ENCODE data around the gene FCHSD1.

Gene FCHSD1

GRCh38 chr5:141598391-141599345 is 52.5 kb downstream of the FCHSD1 start:
- TF ChIP-seq, protein P1, sequence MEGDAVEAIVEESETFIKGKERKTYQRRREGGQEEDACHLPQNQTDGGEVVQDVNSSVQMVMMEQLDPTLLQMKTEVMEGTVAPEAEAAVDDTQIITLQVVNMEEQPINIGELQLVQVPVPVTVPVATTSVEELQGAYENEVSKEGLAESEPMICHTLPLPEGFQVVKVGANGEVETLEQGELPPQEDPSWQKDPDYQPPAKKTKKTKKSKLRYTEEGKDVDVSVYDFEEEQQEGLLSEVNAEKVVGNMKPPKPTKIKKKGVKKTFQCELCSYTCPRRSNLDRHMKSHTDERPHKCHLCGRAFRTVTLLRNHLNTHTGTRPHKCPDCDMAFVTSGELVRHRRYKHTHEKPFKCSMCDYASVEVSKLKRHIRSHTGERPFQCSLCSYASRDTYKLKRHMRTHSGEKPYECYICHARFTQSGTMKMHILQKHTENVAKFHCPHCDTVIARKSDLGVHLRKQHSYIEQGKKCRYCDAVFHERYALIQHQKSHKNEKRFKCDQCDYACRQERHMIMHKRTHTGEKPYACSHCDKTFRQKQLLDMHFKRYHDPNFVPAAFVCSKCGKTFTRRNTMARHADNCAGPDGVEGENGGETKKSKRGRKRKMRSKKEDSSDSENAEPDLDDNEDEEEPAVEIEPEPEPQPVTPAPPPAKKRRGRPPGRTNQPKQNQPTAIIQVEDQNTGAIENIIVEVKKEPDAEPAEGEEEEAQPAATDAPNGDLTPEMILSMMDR (conservative IDR thresholded peaks at IDR 0.05; ENCODE audit: low read depth, low read length): no peak
- H3K4me3 ChIP-seq (ENCODE audit: low read depth, low read length): no peak overlapping the region
- peak; percentile 44 for DNase-seq (ENCODE audit: low read depth)

DNA sequence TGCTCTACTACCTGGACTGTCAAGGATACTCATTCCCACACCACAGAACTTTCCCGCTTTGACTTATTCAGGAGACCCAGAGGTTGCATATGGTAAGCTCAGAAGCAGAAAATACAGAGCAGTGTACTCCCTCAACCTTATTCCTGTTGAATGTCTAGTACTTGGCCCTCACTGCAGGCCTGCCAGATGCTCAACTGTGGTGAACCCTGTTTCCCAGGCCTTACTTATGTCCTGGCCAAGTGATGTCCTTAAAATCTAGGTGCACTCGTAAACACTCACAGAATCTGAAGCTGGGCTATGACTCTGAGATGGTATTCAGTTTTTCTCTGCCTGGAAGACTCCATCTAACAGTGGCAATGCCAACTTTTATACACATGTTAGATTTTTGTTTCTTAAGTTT is 53.4 kb downstream of the FCHSD1 start:
- H3K4me3 ChIP-seq (ENCODE audit: low read depth, low read length): no peak overlapping the region
- TF ChIP-seq, protein P1 (conservative IDR thresholded peaks at IDR 0.05; ENCODE audit: low read depth, low read length): no peak
- DNase-seq (ENCODE audit: low read depth): no peak

DNA sequence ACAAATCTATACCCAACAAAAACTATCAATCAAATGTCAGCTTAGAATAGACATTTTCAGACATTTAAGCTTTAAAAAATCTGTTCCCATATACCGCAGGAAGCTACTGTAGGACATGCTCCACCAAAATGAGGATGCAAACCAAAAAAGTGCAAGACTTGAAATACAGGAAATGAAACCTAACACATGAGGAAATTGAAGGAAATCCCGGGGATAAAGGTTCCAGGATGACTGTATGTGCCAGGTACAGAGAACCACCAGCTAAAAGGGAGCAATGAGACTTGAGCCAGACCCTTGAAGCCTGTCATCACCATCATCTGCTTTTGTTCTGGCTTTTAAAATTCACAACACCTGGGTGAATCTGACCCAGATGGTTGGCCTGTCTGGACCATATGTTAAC is 53.8 kb downstream of the FCHSD1 start:
- no peak overlapping the region for H3K4me3 ChIP-seq (ENCODE audit: low read depth, low read length)
- TF ChIP-seq, protein P1 (conservative IDR thresholded peaks at IDR 0.05; ENCODE audit: low read depth, low read length): no peak
- no peak for DNase-seq (ENCODE audit: low read depth)

DNA sequence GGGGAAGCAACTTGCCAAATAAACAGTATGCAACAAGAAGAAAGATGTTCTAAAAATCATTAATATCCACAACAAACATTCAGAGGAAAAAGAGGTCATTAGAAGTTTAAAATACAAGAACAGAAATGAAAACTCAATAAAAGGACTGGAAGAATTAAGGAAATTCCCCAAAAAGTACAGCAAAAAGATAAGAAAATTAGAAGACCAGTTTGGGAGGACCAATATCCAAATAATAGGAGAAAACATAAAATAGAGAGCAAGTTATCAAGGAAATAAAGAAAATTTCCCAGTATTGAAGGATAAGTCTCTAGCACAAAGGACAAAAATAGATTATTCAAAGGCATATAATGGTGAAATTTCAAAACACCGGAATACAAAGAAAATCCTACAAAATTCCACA is 54.4 kb downstream of the FCHSD1 start:
- no peak for DNase-seq (ENCODE audit: low read depth)
- H3K4me3 ChIP-seq (ENCODE audit: low read depth, low read length): no peak overlapping the region
- TF ChIP-seq, protein P1 (conservative IDR thresholded peaks at IDR 0.05; ENCODE audit: low read depth, low read length): no peak

DNA sequence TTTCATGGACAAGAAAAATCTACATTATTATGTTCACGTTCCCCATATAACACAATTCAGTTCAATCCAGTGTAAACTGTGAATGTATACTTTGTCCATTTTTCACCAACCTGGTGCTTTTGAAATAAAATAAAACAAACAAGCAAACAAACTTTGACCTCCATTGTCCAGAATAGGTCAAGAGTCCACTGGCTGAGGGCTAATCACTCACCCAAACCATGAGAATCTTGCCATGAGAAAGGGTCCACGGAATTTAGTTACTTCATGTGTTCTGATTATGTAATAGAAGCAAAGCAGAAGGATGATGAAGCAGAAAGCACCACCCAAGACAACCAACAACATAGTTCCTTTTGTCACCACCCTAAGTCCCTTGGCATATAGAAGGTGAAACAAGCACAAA is 61.1 kb downstream of the FCHSD1 start:
- DNase-seq (ENCODE audit: low read depth): no peak
- TF ChIP-seq, protein P1 (conservative IDR thresholded peaks at IDR 0.05; ENCODE audit: low read depth, low read length): no peak
- no peak overlapping the region for H3K4me3 ChIP-seq (ENCODE audit: low read depth, low read length)

All from choroid plexus epithelial cell (primary cell).